A549 (cell line): ENCODE results near the gene GLT1D1.

Source experiments
- BHLHE40 ChIP-seq: IDR thresholded peaks from 2 replicates; pipeline ENCODE4 v1.6.1; 2012; ENCODE audit warnings: low read depth, low read length, inconsistent platforms
- HDAC2 ChIP-seq: fragments of 200-600 bp; sonication (generic); IDR thresholded peaks from 2 replicates; pipeline ENCODE4 v1.6.1; 2016
- JUN ChIP-seq, 2 experiments: fragments of >200 bp; sonication (Bioruptor Twin); formaldehyde crosslinking; IDR thresholded peaks; 2 replicates in 1 of 2; 3 replicates in 1 of 2; pipeline ENCODE4 v1.6.1; 2016 to 2017
- KDM1A ChIP-seq: fragments of 200-600 bp; sonication (generic); IDR thresholded peaks from 2 replicates; pipeline ENCODE4 v1.6.1; 2016; ENCODE audit warnings: low read depth, mild to moderate bottlenecking
- POLR2A ChIP-seq: IDR thresholded peaks from 2 replicates; pipeline ENCODE4 v1.6.1; 2012; ENCODE audit warnings: mild to moderate bottlenecking, low read length
- ZSCAN20 ChIP-seq: fragments of 250-450 bp; sonication (Bioruptor Pico); IDR thresholded peaks from 2 replicates; pipeline ENCODE4 v1.8.0; 2022; ENCODE audit warnings: mild to moderate bottlenecking, moderate library complexity
- TF ChIP-seq, protein P1 (sequence below): fragments of >200 bp; sonication (Bioruptor Twin); formaldehyde crosslinking; IDR thresholded peaks from 3 replicates; pipeline ENCODE4 v1.5.1; 2016

DNA sequence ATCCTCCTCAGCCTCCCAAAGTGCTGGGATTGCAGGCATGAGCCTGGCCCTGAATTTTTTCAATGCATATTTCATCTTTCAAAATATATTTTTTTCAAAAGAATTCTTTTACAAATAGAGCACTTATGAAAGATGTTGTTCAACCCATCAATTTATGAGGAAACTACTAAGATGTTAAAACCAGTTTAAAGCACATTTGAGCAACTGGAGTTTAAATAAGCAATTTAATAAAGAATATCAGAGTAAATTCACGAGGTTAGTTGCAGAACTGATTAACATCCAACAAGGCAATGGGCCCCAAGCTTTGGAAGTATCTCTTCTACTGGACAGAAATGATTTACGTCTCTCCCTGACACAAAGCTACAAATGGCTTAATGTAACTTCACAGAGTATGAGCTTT, 23.3 kb downstream of the GLT1D1 start:
- TF ChIP-seq, protein P1, sequence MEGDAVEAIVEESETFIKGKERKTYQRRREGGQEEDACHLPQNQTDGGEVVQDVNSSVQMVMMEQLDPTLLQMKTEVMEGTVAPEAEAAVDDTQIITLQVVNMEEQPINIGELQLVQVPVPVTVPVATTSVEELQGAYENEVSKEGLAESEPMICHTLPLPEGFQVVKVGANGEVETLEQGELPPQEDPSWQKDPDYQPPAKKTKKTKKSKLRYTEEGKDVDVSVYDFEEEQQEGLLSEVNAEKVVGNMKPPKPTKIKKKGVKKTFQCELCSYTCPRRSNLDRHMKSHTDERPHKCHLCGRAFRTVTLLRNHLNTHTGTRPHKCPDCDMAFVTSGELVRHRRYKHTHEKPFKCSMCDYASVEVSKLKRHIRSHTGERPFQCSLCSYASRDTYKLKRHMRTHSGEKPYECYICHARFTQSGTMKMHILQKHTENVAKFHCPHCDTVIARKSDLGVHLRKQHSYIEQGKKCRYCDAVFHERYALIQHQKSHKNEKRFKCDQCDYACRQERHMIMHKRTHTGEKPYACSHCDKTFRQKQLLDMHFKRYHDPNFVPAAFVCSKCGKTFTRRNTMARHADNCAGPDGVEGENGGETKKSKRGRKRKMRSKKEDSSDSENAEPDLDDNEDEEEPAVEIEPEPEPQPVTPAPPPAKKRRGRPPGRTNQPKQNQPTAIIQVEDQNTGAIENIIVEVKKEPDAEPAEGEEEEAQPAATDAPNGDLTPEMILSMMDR, result no peak
- TF ChIP-seq KDM1A, result no peak
- no peak for TF ChIP-seq JUN (IDR thresholded peaks at IDR 0.05)
- TF ChIP-seq POLR2A, result no peak
- no peak for TF ChIP-seq BHLHE40
- no peak for TF ChIP-seq ZSCAN20 (CRISPR knock-in tag)
- TF ChIP-seq HDAC2, result no peak
